K562 (cell line): ENCODE data around the gene PHKA2. TPM values are rescaled to one million over a fixed set of nuclear protein-coding genes. Genes with fewer than 3 reads are reported as not detected.

Source experiments
- ATAC-seq: fragments of 200-7000 bp; cut with Tn5 transposase; 3 replicates; pipeline ENCODE4 v1.9.1; 2020; ENCODE audit warnings: moderate library complexity
- BruUV-seq: library from RNA; stranded (reverse); fragments of 400-500 nt; replicated peaks from 2 replicates; lab custom pipeline; 2021; lab: Mats Ljungman, UMichigan
- CTCF ChIA-PET: fragments of 300-600 bp; formaldehyde crosslinking; extraction: SDS; loops from one replicate; lab custom pipeline; 2021; ENCODE audit warnings: low intra/inter-chr PET ratio; lab: Yijun Ruan, JAX
- POLR2A ChIA-PET: fragments of 300-600, 350-650 bp; sonication (Branson Sonifier 250); formaldehyde crosslinking; extraction: SDS; loops from one replicate; lab custom pipeline; 2021; ENCODE audit warnings: antibody characterized with exemption, inconsistent platforms; lab: Yijun Ruan, JAX
- DNase-seq, 4 experiments: peaks; one replicate each; pipeline versions ENCODE4 v3.0.0 to v3.0.0-alpha.2; 2011 to 2018; ENCODE audit warnings: low spot score in 3 of 4, mixed read lengths in 3 of 4; ENCODE audit errors: extremely low read depth in 1 of 4
- FAIRE-seq: peaks from 2 replicates; lab custom pipeline; 2011; peaks lifted over from hg19 to GRCh38; lab: Jason Lieb, UNC
- H2AFZ ChIP-seq: 2 replicates; pipeline ENCODE4 v1.6.0; 2011; ENCODE audit warnings: low read depth, low read length, control low read depth, inconsistent platforms
- H3K27ac ChIP-seq: fragments of 200-600 bp; 3 replicates; pipeline ENCODE4 v1.8.0; 2011; ENCODE audit warnings: low read depth, mild to moderate bottlenecking, control low read depth, inconsistent platforms, low read length, moderate library complexity, mixed read lengths; ENCODE audit errors: extremely low read depth
- H3K27me3 ChIP-seq, 2 experiments: fragments of 300-600 bp in 1 of 2; 2 replicates in 1 of 2; 3 replicates in 1 of 2; pipeline versions ENCODE4 v1.6.0 to v1.8.0; 2011; ENCODE audit warnings: inconsistent platforms in 2 of 2, low read length in 2 of 2, mild to moderate bottlenecking in 1 of 2, mixed read lengths in 1 of 2, moderate library complexity in 1 of 2; ENCODE audit not compliant: control insufficient read depth in 2 of 2, insufficient read depth in 2 of 2
- H3K36me3 ChIP-seq: fragments of 300-600 bp; 3 replicates; pipeline ENCODE4 v1.8.0; 2011; ENCODE audit warnings: mild to moderate bottlenecking, low read length, inconsistent platforms; ENCODE audit not compliant: control insufficient read depth, insufficient read depth
- H3K4me1 ChIP-seq, 2 experiments: fragments of 200-600 bp in 1 of 2; replicated peaks in 1 of 2; 2 replicates in 1 of 2; 3 replicates in 1 of 2; pipeline versions ENCODE4 v1.5.1 to v1.8.0; 2011; ENCODE audit warnings: inconsistent platforms in 2 of 2, low read length in 2 of 2, mild to moderate bottlenecking in 1 of 2, mixed read lengths in 1 of 2, moderate library complexity in 1 of 2; ENCODE audit not compliant: control insufficient read depth in 2 of 2, insufficient read depth in 2 of 2
- H3K4me2 ChIP-seq: 2 replicates; pipeline ENCODE4 v1.6.1; 2011; ENCODE audit warnings: low read length, control low read depth, inconsistent platforms, mixed read lengths; ENCODE audit not compliant: insufficient read depth
- H3K4me3 ChIP-seq: fragments of 200-600 bp; sonication (generic), shearing (Covaris generic); 2 replicates; pipeline ENCODE4 v1.5.1; 2016; ENCODE audit warnings: control low read depth, inconsistent platforms
- H3K79me2 ChIP-seq: fragments of 200-600 bp; 3 replicates; pipeline ENCODE4 v1.8.0; 2011; ENCODE audit warnings: low read length, inconsistent platforms; ENCODE audit not compliant: control insufficient read depth, insufficient read depth
- H3K9ac ChIP-seq, 2 experiments: 2 replicates each; pipeline versions ENCODE4 v1.6.0 to v1.6.1; 2011; ENCODE audit warnings: low read depth in 2 of 2, low read length in 2 of 2, control low read depth in 1 of 2, inconsistent platforms in 1 of 2, mild to moderate bottlenecking in 1 of 2, mixed read lengths in 1 of 2; ENCODE audit not compliant: insufficient read depth in 1 of 2
- H3K9me1 ChIP-seq: one replicate; pipeline ENCODE4 v1.6.0; 2011; ENCODE audit warnings: inconsistent platforms, mild to moderate bottlenecking, low read length, moderate library complexity; ENCODE audit not compliant: control insufficient read depth, insufficient read depth
- H3K9me3 ChIP-seq: replicated peaks from 2 replicates; pipeline ENCODE4 v1.5.1; 2011; ENCODE audit warnings: low read depth, low read length, inconsistent platforms; ENCODE audit not compliant: control insufficient read depth, insufficient read depth
- H4K20me1 ChIP-seq: replicated peaks from 2 replicates; pipeline ENCODE4 v1.6.1; 2011; ENCODE audit warnings: low read length, inconsistent platforms, mixed read lengths; ENCODE audit not compliant: control insufficient read depth, insufficient read depth
- BRCA1 ChIP-seq, 2 experiments: fragments of 450-650 bp in 1 of 2; sonication (generic) in 1 of 2; formaldehyde crosslinking in 1 of 2; IDR thresholded peaks; 2 replicates each; pipeline versions ENCODE4 v1.5.0 to v1.6.1; 2017 to 2020; ENCODE audit warnings: mild to moderate bottlenecking in 1 of 2, missing genetic modification reagents in 1 of 2
- CCAR2 ChIP-seq: fragments of 200-400 bp; formaldehyde crosslinking; IDR thresholded peaks from 2 replicates; pipeline ENCODE4 v1.6.1; 2017; ENCODE audit warnings: mild to moderate bottlenecking, low read depth, low read length
- CUX1 ChIP-seq: fragments of 200-800 bp; sonication (Bioruptor generic); IDR thresholded peaks from 2 replicates; pipeline ENCODE4 v1.6.1; 2016; ENCODE audit warnings: missing genetic modification characterization, missing compliant biosample characterization
- CXXC5 ChIP-seq: fragments of 250-450 bp; sonication (Bioruptor Pico); IDR thresholded peaks from 2 replicates; pipeline ENCODE4 v1.8.0; 2022; ENCODE audit warnings: inconsistent platforms, mild to moderate bottlenecking, moderate library complexity
- HEY1 ChIP-seq: fragments of 250-450 bp; sonication (Bioruptor Pico); IDR thresholded peaks from 2 replicates; pipeline ENCODE4 v1.5.0; 2020; ENCODE audit warnings: mild to moderate bottlenecking, moderate library complexity, borderline replicate concordance
- MECOM ChIP-seq: fragments of 250-450 bp; sonication (Bioruptor Pico); IDR thresholded peaks from 2 replicates; pipeline ENCODE4 v1.8.0; 2022; ENCODE audit warnings: inconsistent platforms
- NR0B1 ChIP-seq: fragments of 450-650 bp; IDR thresholded peaks from one replicate; pipeline ENCODE4 v1.6.1; 2018; ENCODE audit warnings: mild to moderate bottlenecking, moderate library complexity; ENCODE audit not compliant: partially characterized antibody
- POLR2AphosphoS5 ChIP-seq: IDR thresholded peaks from 2 replicates; pipeline ENCODE4 v1.6.1; 2011; ENCODE audit warnings: mild to moderate bottlenecking, low read depth, low read length, moderate library complexity; ENCODE audit not compliant: control insufficient read depth, insufficient read depth
- TOE1 ChIP-seq, 2 experiments: fragments of 450-650 bp in 1 of 2; sonication (generic) in 1 of 2; formaldehyde crosslinking in 1 of 2; IDR thresholded peaks; 2 replicates each; pipeline versions ENCODE4 v1.7.1 to v1.8.0; 2016 to 2022; ENCODE audit warnings: borderline replicate concordance in 2 of 2, mild to moderate bottlenecking in 2 of 2, antibody characterized with exemption in 1 of 2, inconsistent platforms in 1 of 2, low read depth in 1 of 2, missing genetic modification reagents in 1 of 2, moderate library complexity in 1 of 2
- ZNF133 ChIP-seq: fragments of 250-450 bp; sonication (Bioruptor Pico); IDR thresholded peaks from 2 replicates; pipeline ENCODE4 v1.4.0; 2020; ENCODE audit warnings: mild to moderate bottlenecking
- ZNF224 ChIP-seq: sonication (generic); formaldehyde crosslinking; IDR thresholded peaks from 2 replicates; pipeline ENCODE4 v1.8.0; 2022; ENCODE audit warnings: mild to moderate bottlenecking, missing genetic modification reagents
- WGBS: fragments of 100-300 bp; shearing (Covaris generic); methylation state at CpG from one replicate; pipeline ENCODE4 v1.1.6; 2016; ENCODE audit warnings: low coverage, mixed read lengths; ENCODE audit not compliant: insufficient coverage; ENCODE audit errors: missing lambda C conversion rate; 5-methylcytosine and 5-hydroxymethylcytosine counted together
- in situ Hi-C: fragments of 300-500 bp; cut with MboI; formaldehyde crosslinking; loops from 4 replicates; pipeline ENCODE4 v1.15.0; 2018; ENCODE audit warnings: inconsistent platforms, mixed read lengths
- intact Hi-C: fragments of 100-400 bp; cut with micrococcal nuclease; formaldehyde crosslinking; loops from 2 replicates; pipeline ENCODE4 v1.14.2; 2022
- polyA plus RNA-seq, 8 experiments: library from polyadenylated mRNA; depleted of rRNA in 4 of 8; stranded (reverse) in 5 of 8; unstranded in 3 of 8; fragments of >200 nt; fragmentation: Nextera tagmentation in 2 of 8; fragmentation: Illumina TruSeq in 1 of 8; extraction: Ambion mirVana in 2 of 8; extraction: Trizol in 1 of 8; gene quantifications; 2 replicates each; pipeline versions ENCODE4 v1.2.1 to v1.2.3, GENCODE V29; 2011 to 2014; ENCODE audit warnings: inconsistent platforms in 1 of 8, missing spikeins in 1 of 8
- total RNA-seq, 7 experiments: library from RNA; depleted of rRNA in 6 of 7; stranded (reverse); fragments of >200 nt in 6 of 7; fragmentation: Illumina TruSeq in 2 of 7; extraction: Trizol in 2 of 7; gene quantifications; 2 replicates each; pipeline versions ENCODE4 v1.2.1 to v1.2.3, GENCODE V29; 2011 to 2021; ENCODE audit warnings: low replicate concordance in 1 of 7
- TF ChIP-seq, protein P1 (sequence below), 2 experiments: fragments of 250-450 bp in 1 of 2; fragments of 450-650 bp in 1 of 2; sonication (Bioruptor Pico) in 1 of 2; IDR thresholded peaks; 2 replicates each; pipeline versions ENCODE4 v1.6.1 to v1.8.0; 2016 to 2021; ENCODE audit warnings: mild to moderate bottlenecking in 2 of 2, moderate library complexity in 2 of 2, missing compliant biosample characterization in 1 of 2, missing genetic modification characterization in 1 of 2

Gene PHKA2
- total and polyA plus RNA-seq, 9 of the 15 experiments (the other 6 are each of a cell fraction or from before 2014, with no cell fraction given) = 2.8 to 33.1 (median 20.3) TPM

DNA sequence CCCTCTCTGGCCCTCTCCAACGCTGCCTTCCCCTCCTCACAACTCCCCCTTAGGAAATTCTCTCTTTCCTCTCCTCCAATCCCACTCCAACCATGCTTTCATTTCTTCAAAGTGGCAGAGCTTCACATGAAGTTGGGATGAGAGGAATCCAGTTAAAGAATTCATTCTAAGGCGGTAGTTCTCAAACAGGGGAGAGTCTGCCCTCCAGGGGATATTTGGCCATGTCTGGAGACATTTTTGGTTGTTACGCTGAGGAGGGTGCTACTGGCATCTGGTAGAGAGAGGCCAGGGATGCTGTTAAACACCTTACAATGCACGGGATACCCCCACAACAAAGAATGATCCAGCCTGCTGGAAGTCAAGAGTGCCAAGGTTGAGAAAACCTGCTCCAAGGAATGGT, 40.5 kb upstream of the PHKA2 start:
- in situ Hi-C loops (no loop called here), intact Hi-C loops (no loop called here)
- Histone ChIP-seq H3K79me2 (no peaks in the 10 kb centered on the region), H3K4me1 (no peaks in the 10 kb centered on the region), H3K4me2 (no peak overlapping the region), H4K20me1 (no peaks in the 10 kb centered on the region), H3K9me1 (no peaks in the 10 kb centered on the region), H2AFZ (no peak overlapping the region), H3K36me3 (no peaks in the 10 kb centered on the region), H3K27ac (no peak overlapping the region), H3K9me3 (no peaks in the 10 kb centered on the region; the same call in 1 of the 2 replicates), H3K27me3 (peaks cover 0 to 13% of the 10 kb centered on the region in 2 experiments; a peak in 4 of 5 replicates), H3K9ac (no peak overlapping the region), H3K4me3 (no peak overlapping the region)
- ATAC-seq (no peak), DNase-seq (no peak), FAIRE-seq (no peak)
- BruUV-seq = no TSS peak
- no peak for TF ChIP-seq ZNF224 (CRISPR knock-in tag)
- no peak for TF ChIP-seq HEY1
- TF ChIP-seq BRCA1 (IDR thresholded peaks at IDR 0.05) = no peak
- TF ChIP-seq BRCA1 (CRISPR knock-in tag; IDR thresholded peaks at IDR 0.05) = no peak
- TF ChIP-seq POLR2AphosphoS5 = no peak
- TF ChIP-seq CXXC5 (CRISPR knock-in tag) = no peak
- TF ChIP-seq TOE1 (IDR thresholded peaks at IDR 0.05; ENCODE audit: borderline replicate concordance) = no peak
- no peak for TF ChIP-seq TOE1 (CRISPR knock-in tag; IDR thresholded peaks at IDR 0.05; ENCODE audit: borderline replicate concordance, low read depth)
- TF ChIP-seq NR0B1 = no peak
- TF ChIP-seq, protein P1, sequence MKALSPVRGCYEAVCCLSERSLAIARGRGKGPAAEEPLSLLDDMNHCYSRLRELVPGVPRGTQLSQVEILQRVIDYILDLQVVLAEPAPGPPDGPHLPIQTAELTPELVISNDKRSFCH (CRISPR knock-in tag; IDR thresholded peaks at IDR 0.05) = no peak
- TF ChIP-seq, protein P1 (tag; IDR thresholded peaks at IDR 0.05) = no peak
- no peak for TF ChIP-seq CUX1 (CRISPR knock-in tag)
- TF ChIP-seq CCAR2 = no peak
- TF ChIP-seq ZNF133 (CRISPR knock-in tag) = no peak
- TF ChIP-seq MECOM (CRISPR knock-in tag) = no peak
- CTCF ChIA-PET = no interaction called here
- POLR2A ChIA-PET = no interaction called here
- 3% methylated on average over 4 of the region's 4 CpGs for WGBS
